HepG2 (cell line): ENCODE data around the gene ANKLE1. TPM values are rescaled to one million over a fixed set of nuclear protein-coding genes. Genes with fewer than 3 reads are reported as not detected.
A peak's percentile ranks its signal among the peaks of the same experiment; 100 is the strongest.

ENCODE experiments used
- CHD2 ChIP-seq: IDR thresholded peaks from 2 replicates; pipeline ENCODE4 v1.6.1; 2011; ENCODE audit warnings: low read depth, low read length, improper control_type of control experiment
- FOXO4 ChIP-seq: sonication (generic); formaldehyde crosslinking; conservative IDR thresholded peaks from 2 replicates; pipeline ENCODE4 v1.8.1; 2023; ENCODE audit warnings: missing genetic modification reagents
- KDM6A ChIP-seq: IDR thresholded peaks from 2 replicates; pipeline ENCODE4 v1.6.1; 2016; ENCODE audit warnings: low read depth
- LBX2 ChIP-seq: sonication (generic); formaldehyde crosslinking; IDR thresholded peaks from 2 replicates; pipeline ENCODE4 v1.5.0; 2020; ENCODE audit warnings: missing genetic modification reagents, mild to moderate bottlenecking, borderline replicate concordance
- NCOA2 ChIP-seq: sonication (generic); formaldehyde crosslinking; IDR thresholded peaks from 2 replicates; pipeline ENCODE4 v1.8.0; 2022; ENCODE audit warnings: inconsistent platforms
- PHF5A ChIP-seq: IDR thresholded peaks from one replicate; pipeline ENCODE4 v1.6.1; 2018; ENCODE audit warnings: low read depth, missing genetic modification reagents; ENCODE audit not compliant: unreplicated experiment
- POLR2A ChIP-seq, 2 experiments: IDR thresholded peaks; 2 replicates each; pipeline ENCODE4 v1.6.1; 2011; ENCODE audit warnings: low read depth in 2 of 2, low read length in 2 of 2, mild to moderate bottlenecking in 1 of 2, moderate library complexity in 1 of 2; ENCODE audit not compliant: insufficient read depth in 1 of 2
- REST ChIP-seq, 2 experiments: IDR thresholded peaks; 2 replicates each; pipeline ENCODE4 v1.6.1; 2011 to 2012; ENCODE audit warnings: low read length in 2 of 2, borderline replicate concordance in 1 of 2, low read depth in 1 of 2, mild to moderate bottlenecking in 1 of 2, moderate library complexity in 1 of 2
- RFX5 ChIP-seq: IDR thresholded peaks from 2 replicates; pipeline ENCODE4 v1.6.1; 2011; ENCODE audit warnings: low read depth, low read length, improper control_type of control experiment
- SKIL ChIP-seq: sonication (generic); formaldehyde crosslinking; IDR thresholded peaks from 2 replicates; pipeline ENCODE4 v1.8.0; 2022; ENCODE audit warnings: missing genetic modification reagents, mild to moderate bottlenecking, moderate library complexity, borderline replicate concordance
- SMAD1 ChIP-seq: sonication (generic); formaldehyde crosslinking; IDR thresholded peaks from 2 replicates; pipeline ENCODE4 v1.4.0; 2020; ENCODE audit warnings: missing genetic modification reagents, low read depth, mild to moderate bottlenecking, borderline replicate concordance
- ZBTB7B ChIP-seq: sonication (generic); formaldehyde crosslinking; IDR thresholded peaks from 2 replicates; pipeline ENCODE4 v1.4.0; 2020; ENCODE audit warnings: missing genetic modification reagents
- ZFY ChIP-seq: sonication (generic); formaldehyde crosslinking; IDR thresholded peaks from 2 replicates; pipeline ENCODE4 v1.4.0; 2020; ENCODE audit warnings: missing genetic modification reagents
- ZNF230 ChIP-seq: sonication (generic); formaldehyde crosslinking; IDR thresholded peaks from 2 replicates; pipeline ENCODE4 v1.4.0; 2020; ENCODE audit warnings: mild to moderate bottlenecking, missing genetic modification reagents
- ZNF350 ChIP-seq: sonication (generic); formaldehyde crosslinking; IDR thresholded peaks from 2 replicates; pipeline ENCODE4 v1.4.0; 2020; ENCODE audit warnings: mild to moderate bottlenecking, low read depth, missing genetic modification reagents, borderline replicate concordance
- ZNF687 ChIP-seq: sonication (generic); formaldehyde crosslinking; IDR thresholded peaks from 2 replicates; pipeline ENCODE4 v1.5.1; 2020; ENCODE audit warnings: mild to moderate bottlenecking, missing genetic modification reagents, moderate library complexity
- ZSCAN25 ChIP-seq: sonication (generic); formaldehyde crosslinking; IDR thresholded peaks from 2 replicates; pipeline ENCODE4 v1.8.0; 2022; ENCODE audit warnings: mild to moderate bottlenecking, missing genetic modification reagents
- polyA plus RNA-seq, 8 experiments: library from polyadenylated mRNA; depleted of rRNA in 3 of 8; stranded (reverse) in 7 of 8; unstranded in 1 of 8; fragments of >200 nt; fragmentation: Illumina TruSeq in 4 of 8; extraction: Trizol in 4 of 8; gene quantifications; 2 replicates each; pipeline versions ENCODE4 v1.2.1 to v1.2.3, GENCODE V29; 2011 to 2016; ENCODE audit warnings: low read depth in 4 of 8, missing spikeins in 1 of 8, mixed read lengths in 1 of 8; ENCODE audit not compliant: insufficient read depth in 1 of 8
- total RNA-seq, 5 experiments: library from RNA; depleted of rRNA; stranded (reverse); fragments of >200 nt; fragmentation: Illumina TruSeq; extraction: Trizol; gene quantifications; 2 replicates each; pipeline ENCODE4 v1.2.3, GENCODE V29; 2016; ENCODE audit warnings: low read depth in 1 of 5

The ANKLE1 gene
- total and polyA plus RNA-seq, 2 of the 13 experiments (the other 11 are each of a cell fraction or from before 2014, with no cell fraction given): 0.69 to 1.5 TPM

- TF ChIP-seq LBX2 (no peak), ZBTB7B (CRISPR knock-in tag) (peak; percentile 35; the same call in 1 of the 2 replicates), RFX5 (no peak), ZNF350 (CRISPR knock-in tag) (peak; percentile 46; the same call in 1 of the 2 replicates), REST (IDR thresholded peaks at IDR 0.05; ENCODE audit: borderline replicate concordance in 1 of 2, low read depth in 1 of 2, low read length in 2 of 2) (no peak), SKIL (CRISPR knock-in tag) (peak; percentile 76), POLR2A (IDR thresholded peaks at IDR 0.05; ENCODE audit: insufficient read depth in 1 of 2, low read depth in 2 of 2, low read length in 2 of 2) (peak; percentile 55 to 58; a peak in 3 of 4 replicates), ZNF687 (peak; percentile 75; the same call in 1 of the 2 replicates), SMAD1 (CRISPR knock-in tag) (peak; percentile 31; the same call in 1 of the 2 replicates), FOXO4 (CRISPR knock-in tag) (no peak), KDM6A (no peak), PHF5A (no peak), ZSCAN25 (0 out of 2 replicates have a peak, but pooled peaks have one; percentile 20), NCOA2 (no peak; the same call in 1 of the 2 replicates), CHD2 (no peak), ZNF230 (CRISPR knock-in tag) (no peak), ZFY (CRISPR knock-in tag) (peak; percentile 56)
Measured at GRCh38 chr19:17246681-17247425, 34.8 kb upstream of the ANKLE1 start (continued).
